Ishikawa (cell line): Measurements from ENCODE around the gene SLC6A20.

Experiments
- CEBPB ChIP-seq: IDR thresholded peaks from 2 replicates; pipeline ENCODE4 v1.6.1; 2012
- CREB1 ChIP-seq: IDR thresholded peaks from 2 replicates; pipeline ENCODE4 v1.6.1; 2012; ENCODE audit warnings: low read depth
- EGR1 ChIP-seq: IDR thresholded peaks from 2 replicates; pipeline ENCODE4 v1.6.1; 2012
- EP300 ChIP-seq: IDR thresholded peaks from 2 replicates; pipeline ENCODE4 v1.6.1; 2012; ENCODE audit warnings: borderline replicate concordance
- FOXM1 ChIP-seq: IDR thresholded peaks from 2 replicates; pipeline ENCODE4 v1.6.1; 2012; ENCODE audit warnings: low read depth, borderline replicate concordance
- MAX ChIP-seq: IDR thresholded peaks from 2 replicates; pipeline ENCODE4 v1.6.1; 2012
- NFIC ChIP-seq: IDR thresholded peaks from 2 replicates; pipeline ENCODE4 v1.6.1; 2012
- RAD21 ChIP-seq: IDR thresholded peaks from 2 replicates; pipeline ENCODE4 v1.6.1; 2012; ENCODE audit warnings: low read depth
- REST ChIP-seq: IDR thresholded peaks from 2 replicates; pipeline ENCODE4 v1.6.1; 2012; ENCODE audit warnings: low read depth, mild to moderate bottlenecking
- TAF1 ChIP-seq: IDR thresholded peaks from 2 replicates; pipeline ENCODE4 v1.6.1; 2012; ENCODE audit warnings: low read depth, mild to moderate bottlenecking
- TCF12 ChIP-seq: IDR thresholded peaks from 2 replicates; pipeline ENCODE4 v1.6.1; 2012; ENCODE audit warnings: low read depth
- USF1 ChIP-seq: IDR thresholded peaks from 2 replicates; pipeline ENCODE4 v1.6.1; 2012
- YY1 ChIP-seq: IDR thresholded peaks from 2 replicates; pipeline ENCODE4 v1.6.1; 2012; ENCODE audit warnings: low read depth
- ZBTB7A ChIP-seq: IDR thresholded peaks from 2 replicates; pipeline ENCODE4 v1.6.1; 2012; ENCODE audit warnings: low read depth

- TF ChIP-seq EP300: no peak
- TF ChIP-seq TAF1: no peak
- TF ChIP-seq YY1: no peak
- TF ChIP-seq CREB1: no peak
- TF ChIP-seq MAX: no peak
- TF ChIP-seq CEBPB: no peak
- TF ChIP-seq USF1: no peak
- TF ChIP-seq REST: no peak
- TF ChIP-seq RAD21: no peak
- TF ChIP-seq ZBTB7A: no peak
- TF ChIP-seq FOXM1: no peak
- no peak for TF ChIP-seq NFIC
- TF ChIP-seq EGR1: no peak
- no peak for TF ChIP-seq TCF12
Measured at GRCh38 chr3:45762647-45763302, 33.6 kb downstream of the SLC6A20 start.
